HG02571 (cell line): Measurements from ENCODE around the gene LUZP2.

Source experiments
- ATAC-seq: cut with Tn5 transposase; IDR thresholded peaks from one replicate; pipeline ENCODE4 v1.9.1; 2021; ENCODE audit warnings: mild to moderate bottlenecking, moderate library complexity; ENCODE audit not compliant: unreplicated experiment

LUZP2 gene

GRCh38 chr11:24628224-24628776 is 131.4 kb downstream of the LUZP2 start:
- ATAC-seq: no peak

GRCh38 chr11:24634606-24635160 is 137.8 kb downstream of the LUZP2 start:
- no peak for ATAC-seq

GRCh38 chr11:24635588-24636290 is 138.9 kb downstream of the LUZP2 start:
- ATAC-seq: no peak

GRCh38 chr11:24636291-24636629 is 139.4 kb downstream of the LUZP2 start:
- ATAC-seq: no peak

GRCh38 chr11:24637520-24637919 is 140.7 kb downstream of the LUZP2 start:
- no peak for ATAC-seq

GRCh38 chr11:24642648-24643047 is 145.8 kb downstream of the LUZP2 start:
- no peak for ATAC-seq

GRCh38 chr11:24645563-24645962 is 148.7 kb downstream of the LUZP2 start:
- ATAC-seq: no peak

GRCh38 chr11:24651873-24652272 is 155.0 kb downstream of the LUZP2 start:
- no peak for ATAC-seq

GRCh38 chr11:24653901-24654300 is 157.0 kb downstream of the LUZP2 start:
- no peak for ATAC-seq

- ATAC-seq: no peak
Measured at GRCh38 chr11:24661331-24661730, 164.5 kb downstream of the LUZP2 start.

- no peak for ATAC-seq
Measured at GRCh38 chr11:24664399-24664798, 167.5 kb downstream of the LUZP2 start.

GRCh38 chr11:24667353-24667968 is 170.6 kb downstream of the LUZP2 start:
- no peak for ATAC-seq

GRCh38 chr11:24678703-24679348 is 182.0 kb downstream of the LUZP2 start:
- ATAC-seq: no peak

GRCh38 chr11:24679821-24680351 is 183.0 kb downstream of the LUZP2 start:
- ATAC-seq: no peak

GRCh38 chr11:24683583-24683982 is 186.7 kb downstream of the LUZP2 start:
- no peak for ATAC-seq

GRCh38 chr11:24685821-24686220 is 189.0 kb downstream of the LUZP2 start:
- ATAC-seq: no peak

- ATAC-seq: no peak
Measured at GRCh38 chr11:24687531-24688147, 190.8 kb downstream of the LUZP2 start.

- ATAC-seq: no peak
Measured at GRCh38 chr11:24688981-24689380, 192.1 kb downstream of the LUZP2 start.

GRCh38 chr11:24697522-24698111 is 200.8 kb downstream of the LUZP2 start:
- no peak for ATAC-seq

GRCh38 chr11:24704716-24705115 is 207.9 kb downstream of the LUZP2 start:
- no peak for ATAC-seq

- no peak for ATAC-seq
Measured at GRCh38 chr11:24705474-24705873, 208.6 kb downstream of the LUZP2 start.
